ENCODE results near the gene FOXP1.

The FOXP1 gene

GRCh38 chr3:71010726-71011455, 572.6 kb downstream of the FOXP1 start:
- no peak for DNase-seq

GRCh38 chr3:71008350-71008935, 575.1 kb downstream of the FOXP1 start:
- no peak for DNase-seq

GRCh38 chr3:71006810-71007785, 576.4 kb downstream of the FOXP1 start:
- no peak for DNase-seq

GRCh38 chr3:71005702-71006321, 577.7 kb downstream of the FOXP1 start:
- no peak for DNase-seq

GRCh38 chr3:71003511-71003910, 580.0 kb downstream of the FOXP1 start:
- DNase-seq = no peak

- DNase-seq = no peak
These were observed 581.2 kb downstream of the FOXP1 start for GRCh38 chr3:71002298-71002697.

GRCh38 chr3:71001303-71001830, 582.2 kb downstream of the FOXP1 start:
- DNase-seq = no peak

GRCh38 chr3:71000483-71000882, 583.0 kb downstream of the FOXP1 start:
- no peak for DNase-seq

- no peak for DNase-seq
These were observed 583.8 kb downstream of the FOXP1 start for GRCh38 chr3:70999730-71000129.

GRCh38 chr3:70996082-70996481, 587.4 kb downstream of the FOXP1 start:
- DNase-seq = no peak

GRCh38 chr3:70994644-70995043, 588.9 kb downstream of the FOXP1 start:
- DNase-seq = no peak

- no peak for DNase-seq
These were observed 590.8 kb downstream of the FOXP1 start for GRCh38 chr3:70992562-70993204.

GRCh38 chr3:70992131-70992530, 591.4 kb downstream of the FOXP1 start:
- DNase-seq = no peak

- DNase-seq = no peak
These were observed 592.8 kb downstream of the FOXP1 start for GRCh38 chr3:70990723-70991122.

- DNase-seq = no peak
These were observed 593.3 kb downstream of the FOXP1 start for GRCh38 chr3:70990185-70990584.

- DNase-seq = no peak
These were observed 594.4 kb downstream of the FOXP1 start for GRCh38 chr3:70989174-70989573.

GRCh38 chr3:70988111-70988510, 595.4 kb downstream of the FOXP1 start:
- no peak for DNase-seq

- no peak for DNase-seq
These were observed 598.0 kb downstream of the FOXP1 start for GRCh38 chr3:70985572-70985971.

GRCh38 chr3:70984776-70985482, 598.6 kb downstream of the FOXP1 start:
- DNase-seq = no peak

GRCh38 chr3:70982700-70983140, 600.8 kb downstream of the FOXP1 start:
- no peak for DNase-seq

GRCh38 chr3:70982284-70982683, 601.2 kb downstream of the FOXP1 start:
- no peak for DNase-seq

Data from NCI-H2171 (cell line).